Measurements from ENCODE around the gene ENTREP1.
"Not testable (repeated sequence)": the region's sequence is repeated elsewhere in the genome, so short reads cannot be mapped to it uniquely, and the experiment has no call there.

The ENTREP1 gene

GRCh38 chr9:69421908-69422801, 97.1 kb downstream of the ENTREP1 start:
- DNase-seq = no peak

- DNase-seq = no peak
These were observed 100.3 kb downstream of the ENTREP1 start for GRCh38 chr9:69425136-69425801.

- DNase-seq = no peak
These were observed 102.3 kb downstream of the ENTREP1 start for GRCh38 chr9:69427286-69427685.

GRCh38 chr9:69428017-69428785, 103.2 kb downstream of the ENTREP1 start:
- DNase-seq = no peak

GRCh38 chr9:69429281-69429680, 104.3 kb downstream of the ENTREP1 start:
- DNase-seq = no peak

- no peak for DNase-seq
These were observed 105.2 kb downstream of the ENTREP1 start for GRCh38 chr9:69430206-69430605.

- no peak for DNase-seq
These were observed 106.2 kb downstream of the ENTREP1 start for GRCh38 chr9:69431203-69431602.

GRCh38 chr9:69431777-69432176, 106.8 kb downstream of the ENTREP1 start:
- no peak for DNase-seq

GRCh38 chr9:69432623-69433022, 107.6 kb downstream of the ENTREP1 start:
- no peak for DNase-seq

- DNase-seq = no peak
These were observed 108.4 kb downstream of the ENTREP1 start for GRCh38 chr9:69433392-69433791.

- DNase-seq = no peak
These were observed 109.0 kb downstream of the ENTREP1 start for GRCh38 chr9:69433968-69434367.

GRCh38 chr9:69439654-69440053, 114.6 kb downstream of the ENTREP1 start:
- DNase-seq = not testable (repeated sequence)

GRCh38 chr9:69440254-69440955, 115.4 kb downstream of the ENTREP1 start:
- not testable (repeated sequence) for DNase-seq
